ENCODE results near the gene ORC5. TPM values are rescaled to one million over a fixed set of nuclear protein-coding genes. Genes with fewer than 3 reads are reported as not detected.

ORC5 gene
- total RNA-seq, 1 donor from 2014 or later, result 137 TPM

- no peak for DNase-seq (ENCODE audit: low read depth)
Measured at GRCh38 chr7:104126411-104126841, 81.4 kb downstream of the ORC5 start.

DNA sequence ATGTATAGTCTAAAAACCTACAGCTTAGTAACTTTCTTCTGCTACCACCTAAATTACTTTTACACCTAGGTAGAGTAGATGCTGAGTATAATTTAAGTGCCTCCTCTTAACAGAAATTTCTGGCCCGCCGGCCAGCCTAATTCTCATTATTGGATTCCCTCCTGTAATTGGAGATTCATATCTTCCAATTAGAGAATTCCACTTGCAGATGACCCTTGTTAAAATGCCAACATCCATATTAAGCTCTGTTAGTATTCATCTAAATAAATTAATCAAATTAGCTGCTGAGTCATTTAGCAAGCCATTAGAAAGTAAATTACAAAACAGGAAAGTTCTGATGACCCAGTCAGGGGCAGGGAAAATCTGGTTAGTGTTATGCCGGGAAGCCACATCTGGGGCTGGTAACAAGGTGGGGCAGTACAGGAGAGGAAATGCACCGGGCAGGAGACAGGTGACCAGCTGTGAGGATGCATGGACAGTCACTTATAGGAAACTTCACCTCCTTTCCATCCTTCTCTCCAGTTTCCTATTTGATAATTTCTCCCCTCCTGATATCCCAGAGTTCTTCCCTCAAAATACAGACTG, 82.8 kb downstream of the ORC5 start:
- no peak for DNase-seq (ENCODE audit: low read depth)

GRCh38 chr7:104124469-104124868, 83.3 kb downstream of the ORC5 start:
- DNase-seq (ENCODE audit: low read depth), result no peak

- DNase-seq (ENCODE audit: low read depth), result no peak
Measured at GRCh38 chr7:104123786-104124185, 84.0 kb downstream of the ORC5 start.

DNA sequence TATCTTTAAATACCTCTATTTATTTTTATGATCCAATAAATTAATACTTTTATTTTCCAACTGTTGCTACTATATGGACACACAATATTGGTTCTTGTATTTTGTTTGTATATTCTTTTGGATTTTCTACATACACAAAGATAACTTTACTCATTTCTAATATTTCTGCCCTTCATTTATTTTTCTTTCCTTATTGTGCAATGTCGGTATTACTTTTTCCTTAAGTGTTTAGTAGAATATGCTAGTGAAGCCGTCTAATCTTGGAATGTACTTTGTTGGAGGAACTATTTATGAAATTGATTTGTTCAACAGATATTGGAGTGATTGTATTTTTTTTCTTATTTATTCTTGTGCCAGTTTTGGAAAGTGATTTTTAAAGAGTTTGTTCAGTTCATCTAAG, 94.0 kb downstream of the ORC5 start:
- no peak for DNase-seq (ENCODE audit: low read depth)

- DNase-seq (ENCODE audit: low read depth), result no peak
Measured at GRCh38 chr7:104112623-104113022, 95.2 kb downstream of the ORC5 start.

DNA sequence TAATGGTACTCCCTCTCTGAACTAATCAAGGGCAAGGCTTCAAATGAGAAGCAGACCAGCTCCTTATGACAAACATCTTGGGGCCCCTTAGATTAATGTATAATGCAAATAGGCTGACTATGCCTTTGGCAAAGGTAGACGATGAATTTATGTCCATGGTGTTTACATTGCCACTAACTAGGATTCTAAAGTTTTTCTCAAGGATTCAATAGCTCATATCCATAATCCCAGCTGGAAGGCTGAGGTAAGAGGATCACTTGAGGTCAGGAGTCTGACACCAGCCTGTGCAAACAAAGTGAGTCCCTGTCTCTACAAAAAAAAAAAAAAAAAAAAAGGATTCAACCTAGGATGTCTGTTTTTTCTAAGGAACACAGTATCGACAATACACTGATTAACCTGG, 96.5 kb downstream of the ORC5 start:
- DNase-seq (ENCODE audit: low read depth), result no peak

DNA sequence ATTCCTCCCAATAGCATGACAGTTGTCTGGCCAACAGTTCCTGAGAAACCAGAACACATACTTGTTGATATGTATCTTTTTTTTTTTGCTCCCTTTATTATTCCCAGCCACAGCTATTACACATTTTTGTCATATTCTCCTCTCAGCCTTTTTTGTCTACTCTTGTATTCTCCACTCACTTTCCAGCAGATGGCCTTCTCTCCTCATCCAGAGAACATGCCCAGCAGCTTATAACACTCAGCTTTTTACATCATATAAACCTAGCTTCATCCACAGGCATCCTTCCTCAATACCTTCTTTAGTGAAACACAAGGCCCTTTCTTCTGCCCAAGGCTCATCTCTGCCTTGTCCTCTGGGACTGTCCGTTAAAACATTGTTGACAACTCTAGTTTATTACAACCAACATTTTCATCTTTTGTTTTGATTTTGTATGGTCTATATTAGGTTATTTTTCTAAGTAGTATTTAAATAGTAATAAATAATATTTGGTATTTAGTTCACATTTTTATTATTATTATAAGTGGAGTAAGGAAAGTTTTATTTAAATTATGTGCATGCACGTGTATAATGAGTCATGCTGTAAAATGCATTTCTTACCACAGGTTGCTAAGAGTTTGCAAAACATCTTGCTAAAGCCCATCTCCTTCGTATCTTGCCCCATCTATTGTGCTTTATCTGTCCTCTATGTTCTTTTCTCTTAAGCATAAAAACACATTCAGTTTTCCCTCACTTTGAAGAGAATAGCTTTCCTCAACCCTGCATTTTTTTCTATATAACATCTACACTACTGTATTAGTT, 101.5 kb downstream of the ORC5 start:
- no peak for DNase-seq (ENCODE audit: low read depth)

GRCh38 chr7:104098890-104099289, 108.9 kb downstream of the ORC5 start:
- DNase-seq (ENCODE audit: low read depth), result no peak

DNA sequence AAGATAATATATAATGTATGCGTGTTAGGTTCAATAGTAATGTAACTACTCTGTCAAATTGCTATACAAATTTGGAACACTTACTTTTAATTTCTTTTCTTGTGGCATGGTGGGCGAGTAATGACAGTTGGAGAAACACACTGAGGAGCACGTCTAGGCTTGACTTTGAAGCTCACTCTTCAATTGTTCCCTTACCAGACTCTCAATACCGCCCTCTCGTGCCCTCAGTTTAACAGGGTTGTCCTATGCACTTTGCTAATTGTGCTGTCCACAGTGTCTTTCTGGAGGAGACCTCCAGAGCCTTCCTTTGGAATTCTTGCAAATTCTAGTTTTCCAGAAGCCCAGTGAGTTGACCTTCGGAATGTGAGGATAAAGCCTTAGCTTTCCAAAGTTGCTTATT, 111.1 kb downstream of the ORC5 start:
- DNase-seq (ENCODE audit: low read depth), result peak; percentile 6

GRCh38 chr7:104093127-104093526, 114.7 kb downstream of the ORC5 start:
- DNase-seq (ENCODE audit: low read depth), result no peak

GRCh38 chr7:104091242-104091641, 116.6 kb downstream of the ORC5 start:
- DNase-seq (ENCODE audit: low read depth), result no peak

- no peak for DNase-seq (ENCODE audit: low read depth)
Measured at GRCh38 chr7:104089612-104090011, 118.2 kb downstream of the ORC5 start.

GRCh38 chr7:104089061-104089460, 118.8 kb downstream of the ORC5 start:
- no peak for DNase-seq (ENCODE audit: low read depth)

Other genes with a start within 250 kb of the ORC5 start
- 3.0 and 4.8 TPM in 2 replicates for gene RELN, start 218.4 kb downstream of the ORC5 start, total RNA-seq
- gene LHFPL3, start 120.6 kb upstream of the ORC5 start, total RNA-seq, result not detected in 2 replicates